ENCODE measurements around the gene SELENOT.

Gene SELENOT

DNA sequence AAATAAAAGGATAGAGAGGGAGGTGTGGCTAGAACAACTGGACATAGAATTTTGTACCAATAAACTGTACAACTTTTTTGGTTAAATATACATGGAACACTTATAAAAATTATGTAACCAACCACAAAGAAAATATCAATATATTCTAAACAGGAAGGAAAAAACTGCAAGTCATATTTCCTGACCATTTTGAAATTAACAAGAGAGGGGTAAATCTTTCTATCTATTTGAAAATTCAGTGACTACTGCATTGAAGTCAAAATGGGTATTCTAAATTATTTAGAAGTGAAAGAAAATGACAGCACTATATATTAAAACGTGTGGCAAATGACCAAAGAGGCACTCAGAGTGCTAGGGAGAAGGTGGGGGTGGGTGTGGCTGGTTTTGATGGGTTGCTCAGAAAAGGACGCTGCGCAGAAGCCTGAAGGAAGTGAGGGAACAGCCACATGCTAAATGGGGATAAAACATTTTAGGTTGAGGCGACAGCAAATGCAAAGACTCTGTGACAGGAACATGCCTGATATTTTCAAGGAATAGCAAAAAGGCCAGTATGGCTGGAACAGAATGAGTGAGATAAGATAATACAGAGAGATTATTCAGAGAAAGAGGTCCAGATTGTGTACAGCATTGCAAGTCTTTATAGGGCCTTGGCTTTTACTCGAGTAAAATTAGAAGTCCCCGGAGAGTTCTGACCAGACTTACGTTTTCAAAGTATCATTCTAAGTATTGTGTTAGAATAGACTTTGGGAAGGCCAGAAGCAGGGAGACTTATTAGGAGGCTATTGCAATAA, 59.5 kb downstream of the SELENOT start:
- DNase-seq (ENCODE audit: low read depth in 2 of 2) = no peak

DNA sequence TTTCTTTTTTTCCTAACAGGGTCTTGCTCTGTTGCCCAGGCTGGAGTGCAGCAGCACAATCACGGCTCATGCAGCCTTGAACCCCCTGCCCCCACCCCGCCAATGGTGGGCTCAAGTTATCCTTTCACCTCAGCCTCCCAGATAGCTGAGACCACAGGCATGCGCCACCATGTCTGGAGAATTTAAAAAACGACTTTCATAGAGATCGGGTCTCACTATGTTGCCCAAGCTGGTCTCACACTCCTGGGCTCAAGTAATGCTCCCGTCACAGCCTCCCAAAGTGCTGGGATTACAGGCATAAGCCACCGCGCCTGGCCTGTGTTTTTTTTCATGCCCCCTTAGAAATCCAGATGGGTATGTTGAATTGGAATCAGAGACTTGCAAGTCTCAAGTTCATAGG, 60.3 kb downstream of the SELENOT start:
- DNase-seq (ENCODE audit: low read depth in 2 of 2) = no peak

DNA sequence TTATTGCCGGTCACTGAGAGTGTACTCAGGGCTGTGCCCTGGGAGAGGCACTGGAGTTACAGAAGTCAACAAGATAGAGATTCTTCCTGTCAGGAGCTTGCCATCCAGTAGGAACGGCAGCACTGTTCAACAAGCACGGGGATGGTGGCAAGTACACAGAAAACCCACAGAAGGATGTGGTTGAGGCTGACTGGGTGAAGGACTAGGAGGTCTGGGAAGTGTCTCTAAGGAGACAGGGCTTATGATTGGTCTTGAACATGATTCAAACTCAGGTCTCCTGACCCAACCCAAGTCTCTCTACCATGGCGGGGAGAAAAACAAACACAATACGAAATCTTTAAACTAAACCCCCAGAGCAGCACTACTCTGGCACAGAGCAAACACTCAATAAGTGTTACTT, 63.0 kb downstream of the SELENOT start:
- DNase-seq (ENCODE audit: low read depth in 2 of 2) = no peak

DNA sequence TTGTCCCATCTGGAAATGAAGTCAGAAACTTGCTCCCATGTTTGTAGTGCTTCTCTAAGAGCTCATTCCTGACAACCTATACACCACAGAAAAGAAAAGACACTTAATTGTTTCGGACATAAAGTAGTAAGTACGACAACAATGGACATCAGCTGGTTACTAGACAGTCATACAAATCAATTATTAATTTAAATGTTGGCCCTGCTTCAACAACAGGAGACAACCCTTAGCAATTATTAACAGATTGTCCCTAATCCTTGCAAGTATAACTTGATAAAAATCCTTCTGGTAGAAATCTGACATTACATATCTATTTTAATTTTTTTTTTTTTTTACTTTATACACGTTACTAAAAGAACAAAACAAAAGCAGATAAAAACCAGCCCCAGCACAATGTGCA, 70.8 kb downstream of the SELENOT start:
- no peak for DNase-seq (ENCODE audit: low read depth in 2 of 2)

DNA sequence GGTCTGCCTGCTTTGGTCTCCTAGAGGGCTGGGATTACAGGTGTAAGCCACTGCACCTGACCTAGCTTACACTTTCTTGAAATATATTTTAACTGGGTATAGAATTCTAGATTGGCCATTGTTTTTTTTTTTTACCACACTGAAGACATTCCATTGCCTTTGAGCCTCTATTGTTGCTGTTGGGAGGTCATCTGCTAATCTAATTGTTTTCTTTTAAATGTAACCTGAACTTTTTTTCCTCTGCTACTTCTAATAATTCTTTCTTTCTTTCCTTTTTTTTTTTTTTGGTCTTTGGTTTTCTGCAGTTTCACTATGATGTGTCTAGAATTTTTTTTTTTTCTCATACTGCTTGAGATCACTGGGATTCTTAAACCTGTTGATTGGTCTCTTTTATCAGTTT, 72.5 kb downstream of the SELENOT start:
- no peak for DNase-seq (ENCODE audit: low read depth in 2 of 2)

Measured in stimulated activated CD4-positive, alpha-beta T cell treated with anti-CD3 and anti-CD28 coated beads, Interleukin-1b, Interleukin-23, amount 100 ng/mL, for 1 hour (primary cell).